ENCODE measurements around the gene SLAIN2.
"Not testable (repeated sequence)": the region's sequence is repeated elsewhere in the genome, so short reads cannot be mapped to it uniquely, and the experiment has no call there.

The SLAIN2 gene

DNA sequence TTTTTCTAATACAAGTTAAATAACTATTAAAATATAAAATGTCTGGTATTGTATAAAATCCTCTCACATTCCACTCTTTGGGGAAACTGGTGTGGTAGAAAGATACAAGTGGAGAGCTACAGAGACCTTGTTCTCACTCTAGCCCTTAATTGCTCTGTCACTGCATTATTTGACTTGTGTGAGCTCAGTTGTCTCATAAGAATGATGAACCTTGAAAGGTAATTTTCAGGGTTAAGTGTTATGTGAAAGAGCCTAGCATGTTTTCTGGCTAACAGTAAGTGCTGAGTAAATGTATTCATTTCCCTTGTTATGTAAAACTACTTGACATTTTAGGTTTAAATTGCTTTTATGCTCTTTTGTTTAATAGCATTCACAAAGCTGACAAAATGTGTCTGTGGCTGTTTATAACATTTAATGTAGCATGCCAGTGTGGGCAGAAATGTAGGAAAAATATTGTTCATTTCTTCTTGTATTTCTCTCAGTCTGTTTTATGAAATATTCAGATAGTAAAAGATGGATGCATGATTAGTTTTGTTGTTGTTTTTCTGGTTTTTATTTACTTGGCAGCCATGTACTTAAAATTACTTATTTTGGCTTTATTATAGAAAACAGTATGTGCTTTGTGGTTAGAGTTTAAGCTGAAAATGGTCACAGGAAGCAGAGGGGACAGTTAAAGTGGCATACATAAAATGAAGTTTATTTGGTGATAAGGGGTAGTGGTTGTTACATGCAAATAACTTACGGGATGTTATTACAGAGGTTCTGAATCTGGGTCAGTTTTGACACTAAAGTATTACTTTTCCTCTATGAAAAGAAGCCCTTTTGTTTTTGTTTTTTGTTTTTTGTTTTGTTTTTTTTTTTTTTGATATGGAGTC, 29.2 kb downstream of the SLAIN2 start:
- DNase-seq (ENCODE audit: low spot score) = no peak

GRCh38 chr4:48372272-48372671, 30.9 kb downstream of the SLAIN2 start:
- DNase-seq (ENCODE audit: low spot score) = no peak

DNA sequence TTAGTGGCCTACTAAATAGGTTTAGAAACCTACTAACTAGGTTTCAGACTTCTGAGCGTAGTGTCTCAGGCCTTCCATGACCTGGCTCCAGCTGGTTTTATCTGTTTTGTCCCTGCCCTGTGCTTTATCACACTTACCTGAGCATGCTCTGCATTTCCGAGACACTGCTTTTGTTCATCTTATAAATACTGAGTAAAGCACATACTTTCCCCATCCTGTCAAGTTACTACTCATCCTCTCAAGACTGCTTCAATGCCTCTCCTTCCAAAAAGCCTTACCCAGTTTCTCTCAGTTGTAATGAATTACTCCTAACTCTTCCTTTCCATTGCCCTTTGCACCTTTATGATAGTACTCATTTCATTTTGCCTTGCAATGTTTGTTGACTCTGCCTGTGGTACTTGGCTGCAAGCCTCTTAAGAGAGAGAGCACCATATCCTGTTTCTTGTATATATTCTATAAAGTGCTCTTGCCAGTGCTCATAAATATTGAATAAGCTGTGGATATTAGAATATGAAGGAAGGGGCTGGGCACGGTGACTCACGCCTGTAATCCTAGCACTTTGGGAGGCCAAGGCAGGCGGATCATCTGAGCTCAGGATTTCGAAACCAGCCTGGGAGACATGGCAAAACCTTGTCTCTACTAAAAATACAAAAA, 34.4 kb downstream of the SLAIN2 start:
- peak; percentile 15 for DNase-seq (ENCODE audit: low spot score)

DNA sequence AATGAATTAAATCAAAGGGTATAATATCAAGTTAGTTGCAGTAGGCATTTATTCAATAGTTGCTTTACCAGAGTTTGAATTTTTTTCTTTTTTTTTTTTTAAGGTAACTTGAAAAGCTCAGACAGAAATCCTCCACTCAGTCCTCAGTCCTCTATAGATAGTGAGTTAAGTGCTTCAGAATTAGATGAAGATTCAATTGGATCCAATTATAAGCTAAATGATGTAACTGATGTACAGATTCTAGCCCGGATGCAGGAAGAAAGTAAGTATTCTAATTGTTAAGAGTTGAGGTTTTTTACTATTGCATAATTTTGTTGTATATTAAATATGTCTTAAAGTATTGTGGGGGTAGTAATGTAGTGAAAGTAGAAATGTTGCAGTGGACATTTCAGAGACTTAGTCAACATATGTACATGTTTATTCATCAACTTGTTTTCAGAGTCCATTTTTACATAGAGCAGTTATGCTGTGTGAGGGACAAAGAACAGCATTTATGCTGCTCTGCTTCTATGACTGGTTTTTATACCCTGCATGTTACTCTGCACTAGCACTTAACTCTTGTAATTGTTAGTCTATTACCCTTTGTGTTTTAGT, 38.4 kb downstream of the SLAIN2 start:
- no peak for DNase-seq (ENCODE audit: low spot score)

GRCh38 chr4:48380583-48381167, 39.3 kb downstream of the SLAIN2 start:
- no peak for DNase-seq (ENCODE audit: low spot score)

DNA sequence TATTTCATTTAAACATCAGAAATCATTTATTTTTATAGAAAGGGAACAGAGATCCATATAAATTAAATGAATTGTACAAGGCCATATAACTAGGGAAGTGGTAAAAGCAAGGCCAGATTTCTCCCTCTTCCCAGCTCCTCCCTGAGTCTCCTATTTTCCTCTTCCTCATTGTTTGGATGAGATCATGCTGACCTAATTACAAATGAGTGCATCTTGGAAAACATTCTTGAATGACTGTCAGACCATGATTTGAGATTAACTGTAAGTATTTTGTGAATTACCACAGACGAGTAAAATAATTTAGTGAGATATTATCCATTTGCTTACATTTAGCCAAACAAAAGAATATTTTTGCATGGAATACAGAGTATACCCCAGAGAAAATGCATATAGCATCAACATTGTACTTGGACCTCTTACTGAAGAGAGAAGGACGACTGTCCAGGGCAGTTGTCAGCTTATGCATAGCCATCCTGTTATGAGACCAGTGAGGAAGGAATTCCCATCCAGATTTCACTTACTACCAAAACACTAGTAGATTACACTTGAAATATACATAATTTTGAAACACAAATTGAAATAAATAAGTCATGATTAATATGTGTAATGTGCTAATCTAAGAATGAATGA, 47.3 kb downstream of the SLAIN2 start:
- DNase-seq (ENCODE audit: low spot score) = peak; percentile 62

DNA sequence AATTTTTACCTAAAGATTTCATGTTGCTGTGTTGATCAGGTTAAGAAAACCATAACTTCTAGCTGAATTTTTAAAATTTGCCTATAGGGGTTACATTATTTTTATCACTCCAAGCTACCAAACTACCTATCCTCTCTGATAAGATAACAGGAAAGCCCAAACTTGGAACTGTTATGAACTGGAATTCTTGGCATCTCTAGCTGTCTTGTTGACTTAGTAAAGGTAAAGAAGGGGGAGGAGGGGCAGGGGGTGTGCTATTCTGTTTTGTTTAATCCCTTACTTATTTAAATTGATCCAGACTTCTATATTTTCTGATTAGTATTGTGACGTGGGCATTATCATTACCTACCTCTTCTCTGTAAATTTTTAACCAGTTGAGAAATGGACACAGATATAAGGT, 54.7 kb downstream of the SLAIN2 start:
- DNase-seq (ENCODE audit: low spot score) = no peak

GRCh38 chr4:48400416-48400815, 59.1 kb downstream of the SLAIN2 start:
- no peak for DNase-seq (ENCODE audit: low spot score)

DNA sequence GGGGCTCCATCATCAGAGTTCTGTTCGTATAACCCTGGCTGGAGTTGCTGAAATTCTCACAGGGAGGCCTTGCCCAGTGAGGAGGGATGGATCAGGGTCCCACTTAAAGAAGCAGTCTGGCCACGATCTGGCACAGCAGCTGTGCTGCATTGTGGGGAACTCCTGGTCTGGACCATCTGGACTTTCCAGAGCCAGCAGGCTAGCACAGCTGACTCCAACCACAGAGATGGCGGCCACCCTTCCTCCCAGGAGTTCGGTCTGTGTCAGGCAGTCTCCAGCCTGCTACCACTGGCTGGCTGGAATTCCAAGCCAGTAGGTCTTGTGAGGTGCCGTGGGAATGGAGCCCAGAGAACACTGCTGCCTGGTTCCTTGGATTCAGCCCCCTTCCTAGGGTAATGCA, 62.0 kb downstream of the SLAIN2 start:
- no peak for DNase-seq (ENCODE audit: low spot score)

- no peak for DNase-seq (ENCODE audit: low spot score)
These were observed 62.5 kb downstream of the SLAIN2 start for GRCh38 chr4:48403779-48404178.

DNA sequence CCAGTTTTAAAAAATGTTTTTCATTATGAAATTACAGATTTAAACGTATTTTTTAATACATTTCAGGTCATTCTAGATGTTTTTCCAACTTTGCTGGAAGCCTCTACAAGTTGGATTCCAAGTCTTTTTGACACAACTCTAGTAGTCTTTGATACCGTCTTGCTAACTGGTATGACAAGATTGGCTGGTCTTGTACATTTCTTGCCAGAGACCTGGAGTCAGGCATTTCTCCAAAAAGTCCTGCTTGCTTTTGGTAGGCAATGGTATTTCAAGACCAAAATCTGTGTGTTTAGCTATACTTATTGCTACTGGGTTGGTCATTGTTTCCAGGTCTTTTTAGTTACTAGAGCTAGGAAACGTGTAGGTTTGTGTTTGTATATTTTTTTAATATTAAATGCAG, 64.6 kb downstream of the SLAIN2 start:
- no peak for DNase-seq (ENCODE audit: low spot score)

DNA sequence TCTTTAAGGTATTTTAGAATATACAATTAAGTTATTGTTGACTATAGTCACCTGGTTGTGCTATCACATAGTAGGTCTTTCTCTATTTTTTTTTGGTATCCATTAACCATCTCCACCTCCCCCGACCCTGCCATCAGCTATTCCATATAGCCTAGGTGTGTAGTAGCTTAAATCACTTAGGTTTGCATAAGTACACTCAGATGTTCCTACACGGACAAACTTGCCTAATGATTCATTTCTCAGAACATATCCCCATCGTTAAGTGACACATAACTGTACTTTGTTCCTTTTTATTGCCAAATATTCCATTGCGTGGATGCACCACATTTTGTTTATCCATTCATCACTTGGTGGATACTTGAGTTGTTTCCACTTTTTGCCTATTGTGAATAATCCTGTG, 67.9 kb downstream of the SLAIN2 start:
- DNase-seq (ENCODE audit: low spot score) = no peak

GRCh38 chr4:48410812-48411211, 69.5 kb downstream of the SLAIN2 start:
- DNase-seq (ENCODE audit: low spot score) = no peak

GRCh38 chr4:48420144-48420543, 78.8 kb downstream of the SLAIN2 start:
- DNase-seq (ENCODE audit: low spot score) = no peak

- DNase-seq (ENCODE audit: low spot score) = no peak
These were observed 79.8 kb downstream of the SLAIN2 start for GRCh38 chr4:48421101-48421500.

DNA sequence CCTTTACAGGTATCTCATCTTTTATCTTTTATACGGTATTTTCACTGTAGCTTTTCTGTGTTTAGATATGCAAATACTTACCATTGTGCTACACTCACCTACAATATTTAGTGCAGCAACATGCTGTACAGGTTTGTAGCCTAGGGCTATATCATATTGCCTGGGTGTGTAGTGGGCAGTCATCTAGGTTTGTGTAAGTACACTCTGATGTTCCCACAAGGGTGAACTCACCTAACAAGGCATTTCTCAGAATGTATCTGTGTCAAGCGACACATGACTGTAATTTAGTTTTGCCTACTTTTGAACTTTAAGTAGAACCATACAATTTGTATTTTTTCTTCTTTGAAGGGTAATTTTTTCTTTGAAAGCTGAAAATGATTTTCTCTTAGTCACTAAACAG, 87.6 kb downstream of the SLAIN2 start:
- no peak for DNase-seq (ENCODE audit: low spot score)

- DNase-seq (ENCODE audit: low spot score) = no peak
These were observed 88.6 kb downstream of the SLAIN2 start for GRCh38 chr4:48429709-48430474.

DNA sequence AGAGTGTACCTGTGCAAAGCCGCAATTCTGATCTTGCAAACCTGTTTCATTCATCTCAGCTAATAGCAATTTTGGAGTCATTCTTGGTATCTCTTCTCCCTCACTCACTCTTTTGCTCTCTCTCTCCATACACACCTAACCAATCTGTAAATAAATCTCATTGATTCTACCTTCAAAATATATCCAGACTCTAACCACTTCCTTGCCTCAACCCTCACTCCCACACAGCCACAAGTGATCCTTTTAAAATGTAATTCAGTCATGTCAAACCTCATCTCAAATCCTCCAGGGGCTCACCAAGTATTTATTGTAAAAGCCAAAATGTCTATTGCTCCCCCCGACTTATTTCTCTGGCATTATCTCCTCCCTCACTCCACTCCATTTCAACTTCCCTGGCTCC, 90.1 kb downstream of the SLAIN2 start:
- no peak for DNase-seq (ENCODE audit: low spot score)

GRCh38 chr4:48432017-48432416, 90.7 kb downstream of the SLAIN2 start:
- DNase-seq (ENCODE audit: low spot score) = no peak

- no peak for DNase-seq (ENCODE audit: low spot score)
These were observed 95.0 kb downstream of the SLAIN2 start for GRCh38 chr4:48436318-48436717.

DNA sequence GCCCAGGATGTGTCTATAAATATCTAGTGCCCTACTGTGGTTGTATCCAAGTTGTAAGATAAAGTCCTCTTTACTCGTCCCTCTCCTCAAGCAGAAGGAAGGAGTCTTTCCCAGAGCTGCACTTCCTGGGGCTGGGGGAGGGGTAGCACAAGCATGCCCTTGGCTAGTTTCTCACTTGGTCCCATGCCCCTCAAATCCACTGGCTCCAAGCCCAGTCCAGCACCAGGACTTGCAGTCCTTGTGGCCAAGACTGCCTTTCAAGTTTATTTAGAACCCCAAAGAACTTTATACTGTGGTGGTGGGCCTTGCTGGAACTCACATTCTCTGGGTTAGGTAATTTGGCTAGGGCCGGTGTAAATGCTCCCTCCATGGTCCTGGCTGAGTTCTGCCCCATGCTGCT, 98.7 kb downstream of the SLAIN2 start:
- DNase-seq (ENCODE audit: low spot score) = no peak

- not testable (repeated sequence) for DNase-seq (ENCODE audit: low spot score)
These were observed 99.6 kb downstream of the SLAIN2 start for GRCh38 chr4:48440914-48441313.
